HCT116 (cell line): ENCODE measurements around the gene PROSER3. TPM values are rescaled to one million over a fixed set of nuclear protein-coding genes. Genes with fewer than 3 reads are reported as not detected.

Experiments
- ATAC-seq: fragments of 200-7000 bp; cut with Tn5 transposase; 2 replicates; pipeline ENCODE4 v1.9.1; 2020; ENCODE audit warnings: mild to moderate bottlenecking, moderate library complexity
- BruUV-seq: library from RNA; stranded (reverse); fragments of 400-500 nt; replicated peaks from 2 replicates; lab custom pipeline; 2021; lab: Mats Ljungman, UMichigan
- CTCF ChIA-PET: fragments of 300-600 bp; sonication (Branson Sonifier 250); formaldehyde crosslinking; loops from one replicate; lab custom pipeline; 2021; ENCODE audit warnings: antibody characterized with exemption; lab: Charles Lee
- POLR2A ChIA-PET: fragments of 300-600, 350-600 bp; sonication (Branson Sonifier 250); formaldehyde crosslinking; loops from one replicate; lab custom pipeline; 2021; ENCODE audit warnings: antibody characterized with exemption; lab: Charles Lee
- RAD21 ChIA-PET, 2 experiments: fragments of 300-600 bp; sonication (Branson Sonifier 250); formaldehyde crosslinking; loops; one replicate each; lab custom pipeline; 2023; ENCODE audit warnings: low total read pairs in 2 of 2; ENCODE audit not compliant: uncharacterized antibody in 2 of 2, unreplicated experiment in 2 of 2, low non-redundant PET in 1 of 2; lab: Charles Lee
- DNase-seq: peaks from one replicate; pipeline ENCODE4 v3.0.0-alpha.2; 2010; ENCODE audit warnings: low read depth, low spot score
- H2AFZ ChIP-seq: fragments of 200-600 bp; shearing (Covaris generic), sonication (generic); 2 replicates; pipeline ENCODE4 v1.6.1; 2017; ENCODE audit warnings: low read depth, mixed run types, mixed read lengths, antibody characterized with exemption, low read length; ENCODE audit not compliant: poor library complexity, severe bottlenecking
- H3K27ac ChIP-seq: 2 replicates; pipeline ENCODE4 v1.5.1; 2012; ENCODE audit warnings: low read depth, low read length
- H3K27me3 ChIP-seq: fragments of 200-600 bp; sonication (generic); 2 replicates; pipeline ENCODE4 v1.6.1; 2016; ENCODE audit warnings: mixed run types, low read length, mixed read lengths; ENCODE audit not compliant: insufficient read depth
- H3K36me3 ChIP-seq, 2 experiments: fragments of 200-500 bp in 1 of 2; fragments of 200-600 bp in 1 of 2; sonication (Bioruptor generic) in 1 of 2; sonication (generic) in 1 of 2; 2 replicates each; pipeline versions ENCODE4 v1.5.1 to v1.6.1; 2014 to 2016; ENCODE audit warnings: low read length in 2 of 2, inconsistent platforms in 1 of 2, mixed read lengths in 1 of 2, mixed run types in 1 of 2; ENCODE audit not compliant: insufficient read depth in 2 of 2, control insufficient read depth in 1 of 2
- H3K4me1 ChIP-seq, 2 experiments: fragments of 200-600 bp in 1 of 2; sonication (generic) in 1 of 2; 2 replicates each; pipeline versions ENCODE4 v1.5.1 to v1.6.1; 2012 to 2017; ENCODE audit warnings: low read length in 2 of 2, inconsistent platforms in 1 of 2, mild to moderate bottlenecking in 1 of 2, mixed read lengths in 1 of 2, mixed run types in 1 of 2, moderate library complexity in 1 of 2; ENCODE audit not compliant: insufficient read depth in 2 of 2, control insufficient read depth in 1 of 2
- H3K4me2 ChIP-seq: fragments of 200-600 bp; sonication (generic); 2 replicates; pipeline ENCODE4 v1.6.1; 2017; ENCODE audit warnings: mixed run types, low read length, mixed read lengths
- H3K4me3 ChIP-seq, 2 experiments: fragments of 200-600 bp in 1 of 2; sonication (generic) in 1 of 2; replicated peaks in 1 of 2; 2 replicates each; pipeline ENCODE4 v1.5.1; 2011 to 2016; ENCODE audit warnings: low read length in 2 of 2, control low read depth in 1 of 2, low read depth in 1 of 2, mild to moderate bottlenecking in 1 of 2, mixed read lengths in 1 of 2, mixed run types in 1 of 2
- H3K79me2 ChIP-seq: fragments of 200-600 bp; sonication (generic); 2 replicates; pipeline ENCODE4 v1.6.1; 2017; ENCODE audit warnings: mild to moderate bottlenecking, mixed run types, low read length, moderate library complexity, mixed read lengths; ENCODE audit not compliant: insufficient read depth
- H3K9ac ChIP-seq: fragments of 200-600 bp; sonication (generic); 2 replicates; pipeline ENCODE4 v1.6.1; 2016; ENCODE audit warnings: low read length, mixed read lengths
- H3K9me2 ChIP-seq: fragments of 200-600 bp; sonication (generic), shearing (Covaris generic); 2 replicates; pipeline ENCODE4 v1.6.1; 2017; ENCODE audit warnings: mixed run types, mild to moderate bottlenecking, moderate library complexity; ENCODE audit not compliant: insufficient read depth
- H3K9me3 ChIP-seq, 2 experiments: fragments of 200-500 bp in 1 of 2; fragments of 200-600 bp in 1 of 2; sonication (Bioruptor generic) in 1 of 2; sonication (generic) in 1 of 2; 2 replicates each; pipeline ENCODE4 v1.6.1; 2014 to 2017; ENCODE audit warnings: low read length in 2 of 2, mixed read lengths in 2 of 2, inconsistent platforms in 1 of 2, low read depth in 1 of 2, mild to moderate bottlenecking in 1 of 2, mixed run types in 1 of 2, moderate library complexity in 1 of 2; ENCODE audit not compliant: control insufficient read depth in 1 of 2, insufficient read depth in 1 of 2
- H4K20me1 ChIP-seq: fragments of 200-600 bp; sonication (generic), shearing (Covaris generic); 2 replicates; pipeline ENCODE4 v1.6.1; 2017; ENCODE audit warnings: mixed run types, mild to moderate bottlenecking, moderate library complexity; ENCODE audit not compliant: insufficient read depth
- ATF3 ChIP-seq: IDR thresholded peaks from 2 replicates; pipeline ENCODE4 v1.6.1; 2012
- CTCF ChIP-seq, 3 experiments: fragments of 200-600 bp in 1 of 3; sonication (generic) in 1 of 3; IDR thresholded peaks in 2 of 3; conservative IDR thresholded peaks in 1 of 3; 2 replicates each; pipeline ENCODE4 v1.5.1; 2012 to 2017; ENCODE audit warnings: low read depth in 2 of 3, low read length in 2 of 3, antibody characterized with exemption in 1 of 3, borderline replicate concordance in 1 of 3, control low read depth in 1 of 3, mild to moderate bottlenecking in 1 of 3, mixed read lengths in 1 of 3, mixed run types in 1 of 3, moderate library complexity in 1 of 3; ENCODE audit not compliant: insufficient read depth in 1 of 3
- JUND ChIP-seq: IDR thresholded peaks from 2 replicates; pipeline ENCODE4 v1.6.1; 2012
- ZFX ChIP-seq: fragments of 450-650 bp; IDR thresholded peaks from 2 replicates; pipeline ENCODE4 v1.6.1; 2017
- intact Hi-C: fragments of 100-400 bp; cut with micrococcal nuclease; formaldehyde crosslinking; loops from 2 replicates; pipeline ENCODE4 v1.10.0; 2022
- total RNA-seq: library from RNA; stranded (reverse); gene quantifications from one replicate; pipeline ENCODE4 v1.2.1, GENCODE V29; 2021; ENCODE audit not compliant: unreplicated experiment

PROSER3 gene
- total RNA-seq, 1 experiment from 2014 or later = 42.5 TPM

- no peak for ATAC-seq
- peak overlapping the region; percentile 2; the same call in 1 of the 2 replicates for H3K27ac ChIP-seq
- no peaks in the 10 kb centered on the region for H3K27me3 ChIP-seq
- no peak overlapping the region for H3K4me3 ChIP-seq
- peaks cover 21% of the 10 kb centered on the region for H3K79me2 ChIP-seq
- no peak for TF ChIP-seq ATF3
- peak in 2 of 3 experiments; percentile 10 to 40; a peak in 2 of 6 replicates for TF ChIP-seq CTCF (IDR thresholded peaks at IDR 0.05 in 2 of 3, conservative IDR thresholded peaks at IDR 0.05 in 1 of 3; ENCODE audit: borderline replicate concordance in 1 of 3, insufficient read depth in 1 of 3, low read depth in 2 of 3, low read length in 2 of 3)
- RAD21 ChIA-PET = no interaction called here
- no peaks in the 10 kb centered on the region for H4K20me1 ChIP-seq
- CTCF ChIA-PET = no interaction called here
- H3K9me3 ChIP-seq = no peaks in the 10 kb centered on the region
- intact Hi-C loops = loop anchor here (10.0 kb wide), 1 partner anchor 360 kb away; the partner anchor contains the start of gene FFAR3
- no peak overlapping the region for H2AFZ ChIP-seq
- H3K9me2 ChIP-seq = no peaks in the 10 kb centered on the region
- peaks cover 16 to 41% of the 10 kb centered on the region in 2 experiments for H3K4me1 ChIP-seq
- no peak overlapping the region for H3K4me2 ChIP-seq
- no peak overlapping the region for H3K9ac ChIP-seq
- no TSS peak for BruUV-seq
- DNase-seq = no peak
- POLR2A ChIA-PET = no interaction called here
- H3K36me3 ChIP-seq = no peaks in the 10 kb centered on the region; a peak in 2 of 4 replicates
These were observed 43.2 kb upstream of the PROSER3 start for GRCh38 chr19:35714601-35715354.

- DNase-seq (no peak), ATAC-seq (no peak)
- Histone ChIP-seq H3K36me3 (peaks cover 3 to 5% of the 10 kb centered on the region in 2 experiments; a peak in 3 of 4 replicates), H3K79me2 (peaks cover 27% of the 10 kb centered on the region), H2AFZ (no peak overlapping the region), H3K4me3 (peak overlapping the region; percentile 89 to 94), H4K20me1 (no peaks in the 10 kb centered on the region), H3K9ac (peak overlapping the region; percentile 91), H3K9me2 (no peaks in the 10 kb centered on the region), H3K4me2 (peak overlapping the region; percentile 81), H3K27me3 (no peaks in the 10 kb centered on the region), H3K27ac (peak overlapping the region; percentile 85), H3K4me1 (peaks cover 16 to 41% of the 10 kb centered on the region in 2 experiments), H3K9me3 (no peaks in the 10 kb centered on the region)
- ChIA-PET POLR2A (no interaction called here), CTCF (no interaction called here), RAD21 (no interaction called here)
- TF ChIP-seq JUND (no peak), ZFX (no peak)
- BruUV-seq = no TSS peak
- intact Hi-C loops = loop anchor here (10.0 kb wide), 1 partner anchor 361 kb away; the partner anchor contains the start of gene FFAR3
These were observed 42.6 kb upstream of the PROSER3 start for GRCh38 chr19:35715355-35715809.
